Measurements from ENCODE around the gene VSIG10L. TPM values are rescaled to one million over a fixed set of nuclear protein-coding genes. Genes with fewer than 3 reads are reported as not detected.

Gene VSIG10L
- total RNA-seq, 1 experiment from 2014 or later, result 4.6 TPM

DNA sequence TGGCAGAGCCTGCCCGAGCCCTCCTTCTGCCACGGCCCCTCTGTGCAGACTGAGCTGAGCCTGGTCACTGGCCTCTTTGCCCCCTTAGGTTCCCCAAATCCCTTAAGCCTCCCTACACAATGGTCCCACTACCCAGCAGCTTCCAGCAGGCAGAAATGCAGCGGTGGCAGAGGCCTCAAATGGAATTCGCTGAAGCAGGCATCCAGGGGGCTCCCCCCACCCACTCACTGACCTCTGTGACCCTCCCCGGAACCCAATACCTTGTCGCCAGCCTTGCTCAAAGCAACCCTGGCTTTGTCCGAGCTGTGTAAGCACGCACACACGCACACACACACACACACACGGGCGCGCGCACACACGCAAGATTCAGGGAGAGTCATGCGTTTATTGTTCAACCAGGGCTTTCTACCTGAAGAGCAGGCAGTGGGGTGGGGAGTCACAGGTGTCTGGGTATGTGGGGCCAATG, 46.0 kb upstream of the VSIG10L start, which contains the start of gene LIM2:
Gene LIM2, minus strand, starts transcription at position 51 of the 466 bp plus-strand sequence. CDS start 531 bp downstream, outside the sequence.
- POLR2A ChIA-PET, result no interaction called here
- no peak for DNase-seq (ENCODE audit: low read depth, low spot score)
- BruUV-seq (replicated peaks), result no TSS peak
- RAD21 ChIA-PET (ENCODE audit: low non-redundant PET in 1 of 2, low total read pairs in 2 of 2, uncharacterized antibody in 2 of 2, unreplicated experiment in 2 of 2), result no interaction called here
- Histone ChIP-seq H3K4me1 (ENCODE audit: control insufficient read depth in 1 of 2, insufficient read depth in 2 of 2, low read length in 2 of 2) (no peaks in the 10 kb centered on the region), H3K27me3 (ENCODE audit: insufficient read depth, low read length) (no peaks in the 10 kb centered on the region), H4K20me1 (ENCODE audit: insufficient read depth) (no peaks in the 10 kb centered on the region), H2AFZ (ENCODE audit: low read depth, low read length, poor library complexity, severe bottlenecking) (no peak within 1 kb of the TSS), H3K27ac (ENCODE audit: low read depth, low read length) (no peak within 1 kb of the TSS), H3K9me3 (ENCODE audit: control insufficient read depth in 1 of 2, insufficient read depth in 1 of 2, low read depth in 1 of 2, low read length in 2 of 2) (no peaks in the 10 kb centered on the region), H3K9me2 (ENCODE audit: insufficient read depth) (no peaks in the 10 kb centered on the region), H3K9ac (ENCODE audit: low read length) (no peak within 1 kb of the TSS), H3K4me2 (ENCODE audit: low read length) (no peak within 1 kb of the TSS), H3K4me3 (replicated peaks in 1 of 2; ENCODE audit: low read depth in 1 of 2, low read length in 2 of 2) (no peak within 1 kb of the TSS), H3K36me3 (ENCODE audit: control insufficient read depth in 1 of 2, insufficient read depth in 2 of 2, low read length in 2 of 2) (no peaks in the 10 kb centered on the region), H3K79me2 (ENCODE audit: insufficient read depth, low read length) (no peaks in the 10 kb centered on the region)
- no peak for TF ChIP-seq SP1 (IDR thresholded peaks at IDR 0.05; ENCODE audit: low read depth)
- TF ChIP-seq, protein P1, sequence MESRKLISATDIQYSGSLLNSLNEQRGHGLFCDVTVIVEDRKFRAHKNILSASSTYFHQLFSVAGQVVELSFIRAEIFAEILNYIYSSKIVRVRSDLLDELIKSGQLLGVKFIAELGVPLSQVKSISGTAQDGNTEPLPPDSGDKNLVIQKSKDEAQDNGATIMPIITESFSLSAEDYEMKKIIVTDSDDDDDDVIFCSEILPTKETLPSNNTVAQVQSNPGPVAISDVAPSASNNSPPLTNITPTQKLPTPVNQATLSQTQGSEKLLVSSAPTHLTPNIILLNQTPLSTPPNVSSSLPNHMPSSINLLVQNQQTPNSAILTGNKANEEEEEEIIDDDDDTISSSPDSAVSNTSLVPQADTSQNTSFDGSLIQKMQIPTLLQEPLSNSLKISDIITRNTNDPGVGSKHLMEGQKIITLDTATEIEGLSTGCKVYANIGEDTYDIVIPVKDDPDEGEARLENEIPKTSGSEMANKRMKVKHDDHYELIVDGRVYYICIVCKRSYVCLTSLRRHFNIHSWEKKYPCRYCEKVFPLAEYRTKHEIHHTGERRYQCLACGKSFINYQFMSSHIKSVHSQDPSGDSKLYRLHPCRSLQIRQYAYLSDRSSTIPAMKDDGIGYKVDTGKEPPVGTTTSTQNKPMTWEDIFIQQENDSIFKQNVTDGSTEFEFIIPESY (IDR thresholded peaks at IDR 0.05; ENCODE audit: extremely low read depth, insufficient replicate concordance, low read length), result no peak
- no peak for TF ChIP-seq FOSL1 (IDR thresholded peaks at IDR 0.05; ENCODE audit: low read depth)
- TF ChIP-seq CEBPB (IDR thresholded peaks at IDR 0.05; ENCODE audit: low read depth), result no peak
- TF ChIP-seq, protein P2, sequence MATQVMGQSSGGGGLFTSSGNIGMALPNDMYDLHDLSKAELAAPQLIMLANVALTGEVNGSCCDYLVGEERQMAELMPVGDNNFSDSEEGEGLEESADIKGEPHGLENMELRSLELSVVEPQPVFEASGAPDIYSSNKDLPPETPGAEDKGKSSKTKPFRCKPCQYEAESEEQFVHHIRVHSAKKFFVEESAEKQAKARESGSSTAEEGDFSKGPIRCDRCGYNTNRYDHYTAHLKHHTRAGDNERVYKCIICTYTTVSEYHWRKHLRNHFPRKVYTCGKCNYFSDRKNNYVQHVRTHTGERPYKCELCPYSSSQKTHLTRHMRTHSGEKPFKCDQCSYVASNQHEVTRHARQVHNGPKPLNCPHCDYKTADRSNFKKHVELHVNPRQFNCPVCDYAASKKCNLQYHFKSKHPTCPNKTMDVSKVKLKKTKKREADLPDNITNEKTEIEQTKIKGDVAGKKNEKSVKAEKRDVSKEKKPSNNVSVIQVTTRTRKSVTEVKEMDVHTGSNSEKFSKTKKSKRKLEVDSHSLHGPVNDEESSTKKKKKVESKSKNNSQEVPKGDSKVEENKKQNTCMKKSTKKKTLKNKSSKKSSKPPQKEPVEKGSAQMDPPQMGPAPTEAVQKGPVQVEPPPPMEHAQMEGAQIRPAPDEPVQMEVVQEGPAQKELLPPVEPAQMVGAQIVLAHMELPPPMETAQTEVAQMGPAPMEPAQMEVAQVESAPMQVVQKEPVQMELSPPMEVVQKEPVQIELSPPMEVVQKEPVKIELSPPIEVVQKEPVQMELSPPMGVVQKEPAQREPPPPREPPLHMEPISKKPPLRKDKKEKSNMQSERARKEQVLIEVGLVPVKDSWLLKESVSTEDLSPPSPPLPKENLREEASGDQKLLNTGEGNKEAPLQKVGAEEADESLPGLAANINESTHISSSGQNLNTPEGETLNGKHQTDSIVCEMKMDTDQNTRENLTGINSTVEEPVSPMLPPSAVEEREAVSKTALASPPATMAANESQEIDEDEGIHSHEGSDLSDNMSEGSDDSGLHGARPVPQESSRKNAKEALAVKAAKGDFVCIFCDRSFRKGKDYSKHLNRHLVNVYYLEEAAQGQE (IDR thresholded peaks at IDR 0.05; ENCODE audit: low read depth), result no peak
- TF ChIP-seq, protein P3, sequence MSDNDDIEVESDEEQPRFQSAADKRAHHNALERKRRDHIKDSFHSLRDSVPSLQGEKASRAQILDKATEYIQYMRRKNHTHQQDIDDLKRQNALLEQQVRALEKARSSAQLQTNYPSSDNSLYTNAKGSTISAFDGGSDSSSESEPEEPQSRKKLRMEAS (IDR thresholded peaks at IDR 0.05), result no peak
- no peak for TF ChIP-seq SRF (IDR thresholded peaks at IDR 0.05; ENCODE audit: low read depth)
- TF ChIP-seq, protein P4, sequence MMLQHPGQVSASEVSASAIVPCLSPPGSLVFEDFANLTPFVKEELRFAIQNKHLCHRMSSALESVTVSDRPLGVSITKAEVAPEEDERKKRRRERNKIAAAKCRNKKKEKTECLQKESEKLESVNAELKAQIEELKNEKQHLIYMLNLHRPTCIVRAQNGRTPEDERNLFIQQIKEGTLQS (IDR thresholded peaks at IDR 0.05), result no peak
- no peak for TF ChIP-seq RAD21 (IDR thresholded peaks at IDR 0.05; ENCODE audit: low read depth)
- no peak for TF ChIP-seq EZH2 (IDR thresholded peaks at IDR 0.05)
- CTCF ChIA-PET, result no interaction called here
- intact Hi-C loops (cut with micrococcal nuclease), result no loop called here
- ATAC-seq, result no peak

Measured in HCT116 (cell line).